HepG2 (cell line): Measurements from ENCODE around the gene HCK. TPM values are rescaled to one million over a fixed set of nuclear protein-coding genes. Genes with fewer than 3 reads are reported as not detected.
A peak's percentile ranks its signal among the peaks of the same experiment; 100 is the strongest.

Experiments
- ATAC-seq: fragments of 200-7000 bp; cut with Tn5 transposase; 3 replicates; pipeline ENCODE4 v1.9.1; 2020; ENCODE audit warnings: mild to moderate bottlenecking, moderate library complexity
- BruUV-seq: library from RNA; stranded (reverse); fragments of 400-500 nt; replicated peaks from 2 replicates; lab custom pipeline; 2021; lab: Mats Ljungman, UMichigan
- CTCF ChIA-PET: fragments of 300-600 bp; formaldehyde crosslinking; extraction: SDS; loops from one replicate; lab custom pipeline; 2021; ENCODE audit warnings: low total read pairs, inconsistent platforms, low intra/inter-chr PET ratio; lab: Yijun Ruan, JAX
- POLR2A ChIA-PET: fragments of 350-600 bp; sonication (Branson Sonifier 250); formaldehyde crosslinking; loops from one replicate; lab custom pipeline; 2020; ENCODE audit warnings: antibody characterized with exemption, inconsistent platforms; lab: Yijun Ruan, JAX
- DNase-seq: peaks from one replicate; pipeline ENCODE4 v3.0.0-alpha.2; 2015; ENCODE audit warnings: low spot score
- FAIRE-seq: peaks from 3 replicates; lab custom pipeline; 2011; peaks lifted over from hg19 to GRCh38; lab: Jason Lieb, UNC
- H2AFZ ChIP-seq: one replicate; pipeline ENCODE4 v1.6.1; 2011; ENCODE audit warnings: low read length, inconsistent platforms
- H3K27ac ChIP-seq: fragments of 300-600 bp; 3 replicates; pipeline ENCODE4 v1.8.0; 2011; ENCODE audit warnings: mixed run types, mild to moderate bottlenecking, mixed read lengths, low read length, inconsistent platforms; ENCODE audit not compliant: insufficient read depth; ENCODE audit errors: extremely low read length
- H3K27me3 ChIP-seq, 2 experiments: fragments of 200-600 bp in 1 of 2; 2 replicates in 1 of 2; 3 replicates in 1 of 2; pipeline versions ENCODE4 v1.6.0 to v1.8.0; 2011; ENCODE audit warnings: low read length in 2 of 2, mild to moderate bottlenecking in 2 of 2, moderate library complexity in 2 of 2, inconsistent platforms in 1 of 2; ENCODE audit not compliant: insufficient read depth in 2 of 2, control insufficient read depth in 1 of 2
- H3K36me3 ChIP-seq, 2 experiments: fragments of 200-600 bp in 1 of 2; replicated peaks in 1 of 2; 2 replicates in 1 of 2; 3 replicates in 1 of 2; pipeline versions ENCODE4 v1.5.1 to v1.8.0; 2011; ENCODE audit warnings: low read length in 2 of 2, inconsistent platforms in 1 of 2; ENCODE audit not compliant: insufficient read depth in 2 of 2, control insufficient read depth in 1 of 2
- H3K4me1 ChIP-seq: 2 replicates; pipeline ENCODE4 v1.5.1; 2012; ENCODE audit warnings: low read length, inconsistent platforms; ENCODE audit not compliant: insufficient read depth
- H3K4me2 ChIP-seq: 2 replicates; pipeline ENCODE4 v1.6.0; 2011; ENCODE audit warnings: low read depth, low read length, inconsistent platforms
- H3K4me3 ChIP-seq, 3 experiments: fragments of 200-600 bp in 1 of 3; sonication (generic), shearing (Covaris generic) in 1 of 3; replicated peaks in 1 of 3; 2 replicates each; pipeline ENCODE4 v1.5.1; 2011 to 2016; ENCODE audit warnings: low read length in 3 of 3, inconsistent platforms in 2 of 3, low read depth in 2 of 3, mild to moderate bottlenecking in 2 of 3, control low read depth in 1 of 3, mixed read lengths in 1 of 3; ENCODE audit not compliant: insufficient read depth in 1 of 3
- H3K79me2 ChIP-seq: one replicate; pipeline ENCODE4 v1.6.1; 2011; ENCODE audit warnings: low read length, inconsistent platforms; ENCODE audit not compliant: insufficient read depth
- H3K9ac ChIP-seq: 2 replicates; pipeline ENCODE4 v1.6.0; 2011; ENCODE audit warnings: mild to moderate bottlenecking, low read depth, low read length, inconsistent platforms; ENCODE audit not compliant: insufficient read depth
- H3K9me3 ChIP-seq: 2 replicates; pipeline ENCODE4 v1.5.1; 2012; ENCODE audit warnings: mild to moderate bottlenecking, low read length
- H4K20me1 ChIP-seq: 2 replicates; pipeline ENCODE4 v1.6.0; 2011; ENCODE audit warnings: inconsistent platforms, mild to moderate bottlenecking, low read length, moderate library complexity; ENCODE audit not compliant: insufficient read depth
- ATF7 ChIP-seq, 2 experiments: fragments of 450-650 bp in 1 of 2; sonication (generic) in 1 of 2; formaldehyde crosslinking in 1 of 2; IDR thresholded peaks; 2 replicates each; pipeline versions ENCODE4 v1.4.0 to v1.6.1; 2016 to 2020; ENCODE audit warnings: antibody characterized with exemption in 1 of 2, mild to moderate bottlenecking in 1 of 2, missing genetic modification reagents in 1 of 2
- NCOA5 ChIP-seq: sonication (generic); formaldehyde crosslinking; IDR thresholded peaks from 2 replicates; pipeline ENCODE4 v1.4.0; 2020; ENCODE audit warnings: missing genetic modification reagents
- PHF21A ChIP-seq: sonication (generic); formaldehyde crosslinking; IDR thresholded peaks from 2 replicates; pipeline ENCODE4 v1.5.0; 2020; ENCODE audit warnings: mild to moderate bottlenecking, missing genetic modification reagents
- RFX1 ChIP-seq: fragments of 450-650 bp; IDR thresholded peaks from 2 replicates; pipeline ENCODE4 v1.6.1; 2017
- TOPORS ChIP-seq: sonication (generic); formaldehyde crosslinking; IDR thresholded peaks from 2 replicates; pipeline ENCODE4 v1.8.0; 2023; ENCODE audit warnings: mild to moderate bottlenecking, missing genetic modification reagents
- ZNF24 ChIP-seq: fragments of 450-650 bp; IDR thresholded peaks from 2 replicates; pipeline ENCODE4 v1.6.1; 2017; ENCODE audit warnings: antibody characterized with exemption, mild to moderate bottlenecking
- ZNF264 ChIP-seq: sonication (generic); formaldehyde crosslinking; IDR thresholded peaks from 2 replicates; pipeline ENCODE4 v1.4.0; 2020; ENCODE audit warnings: missing genetic modification reagents
- ZNF598 ChIP-seq: sonication (generic); formaldehyde crosslinking; IDR thresholded peaks from 2 replicates; pipeline ENCODE4 v1.5.1; 2020; ENCODE audit warnings: mild to moderate bottlenecking, missing genetic modification reagents, borderline replicate concordance
- WGBS: methylation state at CpG from one replicate; pipeline ENCODE4 v1.1.6; 2017; ENCODE audit warnings: low lambda C conversion rate; 5-methylcytosine and 5-hydroxymethylcytosine counted together
- in situ Hi-C: cut with HindIII; loops from 2 replicates; pipeline ENCODE4 v1.10.0; 2017; ENCODE audit warnings: low pct_unique_long_range_greater_than_20kb; ENCODE audit not compliant: extremely low pct_ligation_motif_present
- intact Hi-C: fragments of 100-400 bp; cut with micrococcal nuclease; formaldehyde crosslinking; loops from one replicate; pipeline ENCODE4 v1.10.0; 2022; ENCODE audit not compliant: unreplicated experiment
- polyA plus RNA-seq, 8 experiments: library from polyadenylated mRNA; depleted of rRNA in 3 of 8; stranded (reverse) in 7 of 8; unstranded in 1 of 8; fragments of >200 nt; fragmentation: Illumina TruSeq in 4 of 8; extraction: Trizol in 4 of 8; gene quantifications; 2 replicates each; pipeline versions ENCODE4 v1.2.1 to v1.2.3, GENCODE V29; 2011 to 2016; ENCODE audit warnings: low read depth in 4 of 8, missing spikeins in 1 of 8, mixed read lengths in 1 of 8; ENCODE audit not compliant: insufficient read depth in 1 of 8
- total RNA-seq, 5 experiments: library from RNA; depleted of rRNA; stranded (reverse); fragments of >200 nt; fragmentation: Illumina TruSeq; extraction: Trizol; gene quantifications; 2 replicates each; pipeline ENCODE4 v1.2.3, GENCODE V29; 2016; ENCODE audit warnings: low read depth in 1 of 5
- TF ChIP-seq, protein P1 (sequence below): sonication (generic); formaldehyde crosslinking; IDR thresholded peaks from 2 replicates; pipeline ENCODE4 v1.8.1; 2023; ENCODE audit warnings: missing genetic modification reagents, inconsistent platforms, borderline replicate concordance
- TF ChIP-seq, protein P2 (sequence below): sonication (generic); formaldehyde crosslinking; IDR thresholded peaks from 2 replicates; pipeline ENCODE4 v1.5.0; 2020; ENCODE audit warnings: missing genetic modification reagents
- TF ChIP-seq, protein P3 (sequence below): sonication (generic); formaldehyde crosslinking; IDR thresholded peaks from 2 replicates; pipeline ENCODE4 v1.5.0; 2020; ENCODE audit warnings: mild to moderate bottlenecking, missing genetic modification reagents, moderate library complexity
- TF ChIP-seq, protein P4 (sequence below), 2 experiments: sonication (generic) in 1 of 2; formaldehyde crosslinking in 1 of 2; IDR thresholded peaks; 2 replicates each; pipeline versions ENCODE4 v1.6.1 to v1.9.0; 2014 to 2022; ENCODE audit warnings: antibody characterized with exemption in 1 of 2, borderline replicate concordance in 1 of 2, inconsistent platforms in 1 of 2, low read depth in 1 of 2, missing genetic modification reagents in 1 of 2

Gene HCK
- total and polyA plus RNA-seq, 2 of the 13 experiments (the other 11 are each of a cell fraction or from before 2014, with no cell fraction given) = 0.04 TPM; not detected in 1

DNA sequence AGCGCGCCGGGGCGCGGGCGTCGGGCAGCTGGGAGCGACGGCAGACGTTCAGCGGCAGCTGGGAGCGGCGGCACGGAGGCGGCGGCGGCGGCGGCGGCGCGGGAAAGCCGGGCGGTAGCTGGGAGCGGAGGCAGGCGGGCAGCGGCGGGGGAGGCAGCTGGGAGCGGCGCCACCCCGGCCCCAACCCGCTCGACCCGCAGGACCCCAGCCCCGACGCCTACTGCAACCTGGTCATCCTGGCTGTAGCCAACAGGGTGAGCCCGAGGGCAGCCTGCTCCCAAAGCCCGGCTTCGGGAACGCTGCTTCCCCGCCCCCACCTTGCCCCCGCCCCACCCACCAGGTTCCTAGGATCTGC, 32.9 kb upstream of the HCK start:
- H3K79me2 ChIP-seq = no peaks in the 10 kb centered on the region
- no TSS peak for BruUV-seq
- H3K27me3 ChIP-seq = peaks cover 15 to 70% of the 10 kb centered on the region in 2 experiments; a peak in 4 of 5 replicates
- POLR2A ChIA-PET = no interaction called here
- intact Hi-C loops (loop anchor here (5.0 kb wide), 1 partner anchor 167 kb away; no protein-coding TSS in a partner anchor), in situ Hi-C loops (no loop called here)
- no peak overlapping the region for H3K9ac ChIP-seq
- H4K20me1 ChIP-seq = no peaks in the 10 kb centered on the region; the same call in 1 of the 2 replicates
- H3K27ac ChIP-seq = no peak overlapping the region
- ATAC-seq (peak; percentile 17), DNase-seq (no peak), FAIRE-seq (no peak)
- 0% methylated on average over 10 of the region's 42 CpGs for WGBS
- H2AFZ ChIP-seq = no peak overlapping the region
- H3K36me3 ChIP-seq = no peaks in the 10 kb centered on the region
- H3K4me2 ChIP-seq = peak overlapping the region; percentile 97
- CTCF ChIA-PET = interaction anchor here (1.7 kb wide), 1 partner anchor 12 kb away, joined by 4 read pairs; no protein-coding TSS in a partner anchor
- no peaks in the 10 kb centered on the region for H3K9me3 ChIP-seq
- H3K4me3 ChIP-seq = peak overlapping the region; percentile 43 to 81 (median 58); a peak in 4 of 6 replicates
- peaks cover 13% of the 10 kb centered on the region for H3K4me1 ChIP-seq
- TF ChIP-seq, protein P1, sequence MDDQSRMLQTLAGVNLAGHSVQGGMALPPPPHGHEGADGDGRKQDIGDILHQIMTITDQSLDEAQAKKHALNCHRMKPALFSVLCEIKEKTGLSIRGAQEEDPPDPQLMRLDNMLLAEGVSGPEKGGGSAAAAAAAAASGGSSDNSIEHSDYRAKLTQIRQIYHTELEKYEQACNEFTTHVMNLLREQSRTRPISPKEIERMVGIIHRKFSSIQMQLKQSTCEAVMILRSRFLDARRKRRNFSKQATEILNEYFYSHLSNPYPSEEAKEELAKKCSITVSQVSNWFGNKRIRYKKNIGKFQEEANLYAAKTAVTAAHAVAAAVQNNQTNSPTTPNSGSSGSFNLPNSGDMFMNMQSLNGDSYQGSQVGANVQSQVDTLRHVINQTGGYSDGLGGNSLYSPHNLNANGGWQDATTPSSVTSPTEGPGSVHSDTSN (CRISPR knock-in tag) = no peak
- TF ChIP-seq PHF21A (CRISPR knock-in tag) = no peak
- TF ChIP-seq NCOA5 (CRISPR knock-in tag) = no peak
- TF ChIP-seq ZNF598 (CRISPR knock-in tag) = no peak
- TF ChIP-seq, protein P2, sequence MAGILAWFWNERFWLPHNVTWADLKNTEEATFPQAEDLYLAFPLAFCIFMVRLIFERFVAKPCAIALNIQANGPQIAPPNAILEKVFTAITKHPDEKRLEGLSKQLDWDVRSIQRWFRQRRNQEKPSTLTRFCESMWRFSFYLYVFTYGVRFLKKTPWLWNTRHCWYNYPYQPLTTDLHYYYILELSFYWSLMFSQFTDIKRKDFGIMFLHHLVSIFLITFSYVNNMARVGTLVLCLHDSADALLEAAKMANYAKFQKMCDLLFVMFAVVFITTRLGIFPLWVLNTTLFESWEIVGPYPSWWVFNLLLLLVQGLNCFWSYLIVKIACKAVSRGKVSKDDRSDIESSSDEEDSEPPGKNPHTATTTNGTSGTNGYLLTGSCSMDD (CRISPR knock-in tag) = no peak
- TF ChIP-seq RFX1 = no peak
- TF ChIP-seq, protein P3, sequence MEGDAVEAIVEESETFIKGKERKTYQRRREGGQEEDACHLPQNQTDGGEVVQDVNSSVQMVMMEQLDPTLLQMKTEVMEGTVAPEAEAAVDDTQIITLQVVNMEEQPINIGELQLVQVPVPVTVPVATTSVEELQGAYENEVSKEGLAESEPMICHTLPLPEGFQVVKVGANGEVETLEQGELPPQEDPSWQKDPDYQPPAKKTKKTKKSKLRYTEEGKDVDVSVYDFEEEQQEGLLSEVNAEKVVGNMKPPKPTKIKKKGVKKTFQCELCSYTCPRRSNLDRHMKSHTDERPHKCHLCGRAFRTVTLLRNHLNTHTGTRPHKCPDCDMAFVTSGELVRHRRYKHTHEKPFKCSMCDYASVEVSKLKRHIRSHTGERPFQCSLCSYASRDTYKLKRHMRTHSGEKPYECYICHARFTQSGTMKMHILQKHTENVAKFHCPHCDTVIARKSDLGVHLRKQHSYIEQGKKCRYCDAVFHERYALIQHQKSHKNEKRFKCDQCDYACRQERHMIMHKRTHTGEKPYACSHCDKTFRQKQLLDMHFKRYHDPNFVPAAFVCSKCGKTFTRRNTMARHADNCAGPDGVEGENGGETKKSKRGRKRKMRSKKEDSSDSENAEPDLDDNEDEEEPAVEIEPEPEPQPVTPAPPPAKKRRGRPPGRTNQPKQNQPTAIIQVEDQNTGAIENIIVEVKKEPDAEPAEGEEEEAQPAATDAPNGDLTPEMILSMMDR (CRISPR knock-in tag) = peak; percentile 35; the same call in 1 of the 2 replicates
- no peak for TF ChIP-seq ATF7 (IDR thresholded peaks at IDR 0.05)
- TF ChIP-seq ATF7 (CRISPR knock-in tag; IDR thresholded peaks at IDR 0.05) = no peak
- no peak for TF ChIP-seq ZNF264 (CRISPR knock-in tag)
- TF ChIP-seq ZNF24 = no peak
- TF ChIP-seq TOPORS (CRISPR knock-in tag) = no peak
- TF ChIP-seq, protein P4, sequence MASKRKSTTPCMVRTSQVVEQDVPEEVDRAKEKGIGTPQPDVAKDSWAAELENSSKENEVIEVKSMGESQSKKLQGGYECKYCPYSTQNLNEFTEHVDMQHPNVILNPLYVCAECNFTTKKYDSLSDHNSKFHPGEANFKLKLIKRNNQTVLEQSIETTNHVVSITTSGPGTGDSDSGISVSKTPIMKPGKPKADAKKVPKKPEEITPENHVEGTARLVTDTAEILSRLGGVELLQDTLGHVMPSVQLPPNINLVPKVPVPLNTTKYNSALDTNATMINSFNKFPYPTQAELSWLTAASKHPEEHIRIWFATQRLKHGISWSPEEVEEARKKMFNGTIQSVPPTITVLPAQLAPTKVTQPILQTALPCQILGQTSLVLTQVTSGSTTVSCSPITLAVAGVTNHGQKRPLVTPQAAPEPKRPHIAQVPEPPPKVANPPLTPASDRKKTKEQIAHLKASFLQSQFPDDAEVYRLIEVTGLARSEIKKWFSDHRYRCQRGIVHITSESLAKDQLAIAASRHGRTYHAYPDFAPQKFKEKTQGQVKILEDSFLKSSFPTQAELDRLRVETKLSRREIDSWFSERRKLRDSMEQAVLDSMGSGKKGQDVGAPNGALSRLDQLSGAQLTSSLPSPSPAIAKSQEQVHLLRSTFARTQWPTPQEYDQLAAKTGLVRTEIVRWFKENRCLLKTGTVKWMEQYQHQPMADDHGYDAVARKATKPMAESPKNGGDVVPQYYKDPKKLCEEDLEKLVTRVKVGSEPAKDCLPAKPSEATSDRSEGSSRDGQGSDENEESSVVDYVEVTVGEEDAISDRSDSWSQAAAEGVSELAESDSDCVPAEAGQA (IDR thresholded peaks at IDR 0.05; ENCODE audit: low read depth) = no peak
- TF ChIP-seq, protein P4 (CRISPR knock-in tag; IDR thresholded peaks at IDR 0.05; ENCODE audit: borderline replicate concordance) = no peak
